Head of caudate nucleus (tissue), 42 donors: ENCODE results near the gene MITF.
"Not testable (repeated sequence)": the region's sequence is repeated elsewhere in the genome, so short reads cannot be mapped to it uniquely, and the experiment has no call there.

Experiments used
- DNase-seq, 42 donors: peaks; one replicate each; pipeline versions ENCODE4 v3.0.0 to v3.0.0-alpha.2; 2020 to 2021; ENCODE audit warnings: mixed read lengths in 7 of 42
- intact Hi-C: fragments of 100-400 bp; cut with DNase I; formaldehyde crosslinking; loops from one replicate; pipeline ENCODE4 v1.15.0; 2022

Gene MITF

GRCh38 chr3:69881756-69882428 is 142.6 kb downstream of the MITF start:
- intact Hi-C loops, result no loop called here
- no peak for DNase-seq

GRCh38 chr3:69882560-69882959 is 143.3 kb downstream of the MITF start:
- no peak for DNase-seq
- intact Hi-C loops, result no loop called here

GRCh38 chr3:69888040-69888942 is 149.0 kb downstream of the MITF start:
- intact Hi-C loops, result no loop called here
- DNase-seq, result peak in 17 of 42 donors; percentile 16 to 72 (median 28)

- no peak for DNase-seq
- intact Hi-C loops, result no loop called here
Observed at GRCh38 chr3:69888943-69889315, 149.7 kb downstream of the MITF start.

- intact Hi-C loops, result no loop called here
- DNase-seq, result no peak
Observed at GRCh38 chr3:69890084-69890483, 150.8 kb downstream of the MITF start.

GRCh38 chr3:69890691-69891090 is 151.4 kb downstream of the MITF start:
- no peak for DNase-seq
- intact Hi-C loops, result no loop called here

- no peak for DNase-seq
- intact Hi-C loops, result no loop called here
Observed at GRCh38 chr3:69892706-69893105, 153.4 kb downstream of the MITF start.

GRCh38 chr3:69893274-69893673 is 154.0 kb downstream of the MITF start:
- intact Hi-C loops, result no loop called here
- no peak for DNase-seq

- intact Hi-C loops, result no loop called here
- no peak for DNase-seq
Observed at GRCh38 chr3:69896095-69896494, 156.8 kb downstream of the MITF start.

GRCh38 chr3:69900331-69900730 is 161.1 kb downstream of the MITF start:
- intact Hi-C loops, result no loop called here
- DNase-seq, result peak in 17 of 42 donors; percentile 12 to 68 (median 33)

GRCh38 chr3:69901802-69902201 is 162.5 kb downstream of the MITF start:
- no peak for DNase-seq
- intact Hi-C loops, result no loop called here

GRCh38 chr3:69902386-69902785 is 163.1 kb downstream of the MITF start:
- intact Hi-C loops, result no loop called here
- no peak for DNase-seq

- DNase-seq, result no peak
- intact Hi-C loops, result no loop called here
Observed at GRCh38 chr3:69906351-69906966, 167.2 kb downstream of the MITF start.

- DNase-seq, result no peak
- intact Hi-C loops, result no loop called here
Observed at GRCh38 chr3:69907554-69907953, 168.3 kb downstream of the MITF start.

GRCh38 chr3:69909859-69910258 is 170.6 kb downstream of the MITF start:
- intact Hi-C loops, DNase-seq: not testable (repeated sequence)

GRCh38 chr3:69913422-69913821 is 174.2 kb downstream of the MITF start:
- DNase-seq, result peak in 3 of 42 donors; percentile 26 to 42 (median 36)
- intact Hi-C loops, result no loop called here

- DNase-seq, result no peak
- intact Hi-C loops, result no loop called here
Observed at GRCh38 chr3:69914395-69914794, 175.1 kb downstream of the MITF start.

- intact Hi-C loops, result no loop called here
- DNase-seq, result no peak
Observed at GRCh38 chr3:69915726-69916125, 176.5 kb downstream of the MITF start.

- peak in 11 of 42 donors; percentile 22 to 72 (median 48) for DNase-seq
- intact Hi-C loops, result not testable (repeated sequence)
Observed at GRCh38 chr3:69920009-69920408, 180.7 kb downstream of the MITF start.

GRCh38 chr3:69921651-69922050 is 182.4 kb downstream of the MITF start:
- peak in 1 of 42 donors; percentile 20 for DNase-seq
- intact Hi-C loops, result no loop called here
